Panc1 (cell line): ENCODE measurements around the gene ATG10. TPM values are rescaled to one million over a fixed set of nuclear protein-coding genes. Genes with fewer than 3 reads are reported as not detected.

ENCODE experiments used
- ATAC-seq: fragments of 200-7000 bp; cut with Tn5 transposase; 2 replicates; pipeline ENCODE4 v1.9.1; 2020; ENCODE audit warnings: mild to moderate bottlenecking, moderate library complexity
- BruUV-seq: library from RNA; stranded (reverse); fragments of 400-500 nt; replicated peaks from 2 replicates; lab custom pipeline; 2021; lab: Mats Ljungman, UMichigan
- CTCF ChIA-PET: fragments of 300-600 bp; sonication (Branson Sonifier 250); formaldehyde crosslinking; loops from one replicate; lab custom pipeline; 2022; ENCODE audit warnings: antibody characterized with exemption; lab: Charles Lee
- POLR2A ChIA-PET: fragments of 300-600 bp; sonication (Branson Sonifier 250); formaldehyde crosslinking; loops from one replicate; lab custom pipeline; 2022; ENCODE audit warnings: antibody characterized with exemption; lab: Charles Lee
- DNase-seq: peaks from one replicate; pipeline ENCODE4 v3.0.0-alpha.2; 2010; ENCODE audit warnings: low read depth, low spot score
- H3K27ac ChIP-seq: 2 replicates; pipeline ENCODE4 v1.5.1; 2011; ENCODE audit warnings: mild to moderate bottlenecking, low read length, inconsistent platforms
- H3K27me3 ChIP-seq: fragments of 200-500 bp; sonication (Bioruptor generic); 2 replicates; pipeline ENCODE4 v1.6.0; 2014; ENCODE audit warnings: low read length, inconsistent platforms; ENCODE audit not compliant: control insufficient read depth, insufficient read depth
- H3K36me3 ChIP-seq: fragments of 200-500 bp; sonication (Bioruptor generic); 2 replicates; pipeline ENCODE4 v1.5.1; 2014; ENCODE audit warnings: inconsistent platforms, mild to moderate bottlenecking, low read length, moderate library complexity; ENCODE audit not compliant: control insufficient read depth, insufficient read depth
- H3K4me1 ChIP-seq: 2 replicates; pipeline ENCODE4 v1.5.1; 2011; ENCODE audit warnings: inconsistent platforms, mild to moderate bottlenecking, low read length, moderate library complexity; ENCODE audit not compliant: control insufficient read depth, insufficient read depth
- H3K4me3 ChIP-seq, 2 experiments: 2 replicates each; pipeline ENCODE4 v1.5.1; 2011 to 2012; ENCODE audit warnings: low read depth in 2 of 2, low read length in 2 of 2, mild to moderate bottlenecking in 2 of 2, inconsistent platforms in 1 of 2, moderate library complexity in 1 of 2
- H3K9me3 ChIP-seq: fragments of 200-500 bp; sonication (Bioruptor generic); 2 replicates; pipeline ENCODE4 v1.5.1; 2014; ENCODE audit warnings: low read depth, mild to moderate bottlenecking, inconsistent platforms, low read length, moderate library complexity; ENCODE audit not compliant: control insufficient read depth, insufficient read depth
- CTCF ChIP-seq: fragments of 450-650 bp; IDR thresholded peaks from 2 replicates; pipeline ENCODE4 v1.5.1; 2017; ENCODE audit warnings: mild to moderate bottlenecking
- POLR2AphosphoS5 ChIP-seq: IDR thresholded peaks from 2 replicates; pipeline ENCODE4 v1.6.1; 2012; ENCODE audit warnings: mild to moderate bottlenecking, low read depth, low read length, moderate library complexity
- REST ChIP-seq, 2 experiments: IDR thresholded peaks; 2 replicates each; pipeline ENCODE4 v1.6.1; 2011 to 2012; ENCODE audit warnings: low read depth in 2 of 2, control low read depth in 1 of 2, low read length in 1 of 2, mild to moderate bottlenecking in 1 of 2, moderate library complexity in 1 of 2; ENCODE audit not compliant: insufficient read depth in 1 of 2
- SIN3A ChIP-seq: IDR thresholded peaks from 2 replicates; pipeline ENCODE4 v1.6.1; 2012; ENCODE audit warnings: low read depth, mild to moderate bottlenecking, low read length, moderate library complexity, borderline replicate concordance; ENCODE audit not compliant: insufficient read depth
- TCF7L2 ChIP-seq: IDR thresholded peaks from 2 replicates; pipeline ENCODE4 v1.6.1; 2011; ENCODE audit warnings: mild to moderate bottlenecking, low read depth, low read length, inconsistent platforms
- in situ Hi-C: cut with HindIII; loops from 2 replicates; pipeline ENCODE4 v1.10.0; 2016; ENCODE audit warnings: low sequenced_read_pairs, low pct_unique_long_range_greater_than_20kb
- intact Hi-C: fragments of 100-400 bp; cut with micrococcal nuclease; formaldehyde crosslinking; loops from one replicate; pipeline ENCODE4 v1.10.0; 2022; ENCODE audit not compliant: unreplicated experiment
- total RNA-seq: library from RNA; stranded (reverse); gene quantifications from one replicate; pipeline ENCODE4 v1.2.1, GENCODE V29; 2021; ENCODE audit not compliant: unreplicated experiment

Gene ATG10
- total RNA-seq, 1 experiment from 2014 or later = 14.0 TPM

- BruUV-seq = no TSS peak
- CTCF ChIA-PET = no interaction called here
- no peak for ATAC-seq
- no peak overlapping the region for H3K27ac ChIP-seq
- no peak overlapping the region for H3K4me3 ChIP-seq
- POLR2A ChIA-PET = no interaction called here
- intact Hi-C loops (no loop called here), in situ Hi-C loops (no loop called here)
- no peaks in the 10 kb centered on the region for H3K9me3 ChIP-seq
- no peak for DNase-seq
- TF ChIP-seq SIN3A (no peak), POLR2AphosphoS5 (no peak), TCF7L2 (no peak), CTCF (no peak), REST (IDR thresholded peaks at IDR 0.05; ENCODE audit: insufficient read depth in 1 of 2, low read depth in 2 of 2, low read length in 1 of 2) (no peak)
- H3K4me1 ChIP-seq = no peaks in the 10 kb centered on the region
- no peaks in the 10 kb centered on the region for H3K27me3 ChIP-seq
- H3K36me3 ChIP-seq = no peaks in the 10 kb centered on the region
Measured at GRCh38 chr5:82154776-82155175, 183.0 kb downstream of the ATG10 start.

GRCh38 chr5:82155305-82155704 is 183.5 kb downstream of the ATG10 start:
- ChIA-PET CTCF (no interaction called here), POLR2A (no interaction called here)
- H3K9me3 ChIP-seq = no peaks in the 10 kb centered on the region
- in situ Hi-C loops = no loop called here
- H3K4me1 ChIP-seq = no peaks in the 10 kb centered on the region
- intact Hi-C loops = no loop called here
- TF ChIP-seq POLR2AphosphoS5 = no peak
- no peak for TF ChIP-seq REST (IDR thresholded peaks at IDR 0.05; ENCODE audit: insufficient read depth in 1 of 2, low read depth in 2 of 2, low read length in 1 of 2)
- TF ChIP-seq CTCF = no peak
- no peak for TF ChIP-seq TCF7L2
- TF ChIP-seq SIN3A = no peak
- H3K27ac ChIP-seq = no peak overlapping the region
- DNase-seq (no peak), ATAC-seq (no peak)
- H3K4me3 ChIP-seq = no peak overlapping the region
- BruUV-seq = no TSS peak
- H3K27me3 ChIP-seq = no peaks in the 10 kb centered on the region
- no peaks in the 10 kb centered on the region for H3K36me3 ChIP-seq
